Measurements from ENCODE around the gene BATF3.

Gene BATF3

DNA sequence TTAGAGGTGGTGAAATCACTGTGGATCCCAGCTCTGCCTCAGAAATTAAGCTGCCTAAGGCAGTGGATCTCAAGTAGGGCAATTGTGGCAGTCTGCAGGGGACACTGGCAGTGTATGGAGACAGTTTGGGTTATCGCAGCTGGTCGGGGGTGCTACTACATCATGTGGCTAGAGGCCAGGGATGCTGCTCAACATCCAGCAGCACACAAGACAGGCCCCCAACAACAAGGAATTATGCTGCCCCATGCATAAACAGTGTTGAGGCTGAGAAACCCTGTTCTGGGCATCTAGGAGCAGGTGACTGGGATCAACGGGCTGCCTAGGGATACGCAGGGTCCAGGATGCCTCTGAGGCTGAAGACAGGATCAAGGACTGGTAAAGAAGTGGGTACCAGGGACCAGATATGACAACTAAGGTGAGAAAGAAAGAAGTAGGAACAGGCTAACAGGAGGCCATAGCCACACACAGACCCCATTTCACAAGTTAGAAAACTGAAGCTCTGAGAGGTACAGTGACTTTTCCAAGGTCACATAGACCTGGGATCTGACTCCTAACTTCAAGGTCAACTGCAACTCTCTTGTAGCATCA is 8.7 kb downstream of the BATF3 start:
- no peak for DNase-seq (ENCODE audit: low spot score)
- POLR2A ChIA-PET (ENCODE audit: low non-redundant PET) = no interaction called here
- H3K27ac ChIP-seq = no peak overlapping the region
- TF ChIP-seq, protein P1, sequence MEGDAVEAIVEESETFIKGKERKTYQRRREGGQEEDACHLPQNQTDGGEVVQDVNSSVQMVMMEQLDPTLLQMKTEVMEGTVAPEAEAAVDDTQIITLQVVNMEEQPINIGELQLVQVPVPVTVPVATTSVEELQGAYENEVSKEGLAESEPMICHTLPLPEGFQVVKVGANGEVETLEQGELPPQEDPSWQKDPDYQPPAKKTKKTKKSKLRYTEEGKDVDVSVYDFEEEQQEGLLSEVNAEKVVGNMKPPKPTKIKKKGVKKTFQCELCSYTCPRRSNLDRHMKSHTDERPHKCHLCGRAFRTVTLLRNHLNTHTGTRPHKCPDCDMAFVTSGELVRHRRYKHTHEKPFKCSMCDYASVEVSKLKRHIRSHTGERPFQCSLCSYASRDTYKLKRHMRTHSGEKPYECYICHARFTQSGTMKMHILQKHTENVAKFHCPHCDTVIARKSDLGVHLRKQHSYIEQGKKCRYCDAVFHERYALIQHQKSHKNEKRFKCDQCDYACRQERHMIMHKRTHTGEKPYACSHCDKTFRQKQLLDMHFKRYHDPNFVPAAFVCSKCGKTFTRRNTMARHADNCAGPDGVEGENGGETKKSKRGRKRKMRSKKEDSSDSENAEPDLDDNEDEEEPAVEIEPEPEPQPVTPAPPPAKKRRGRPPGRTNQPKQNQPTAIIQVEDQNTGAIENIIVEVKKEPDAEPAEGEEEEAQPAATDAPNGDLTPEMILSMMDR (conservative IDR thresholded peaks at IDR 0.05; ENCODE audit: low read depth) = no peak
- CTCF ChIA-PET = no interaction called here

DNA sequence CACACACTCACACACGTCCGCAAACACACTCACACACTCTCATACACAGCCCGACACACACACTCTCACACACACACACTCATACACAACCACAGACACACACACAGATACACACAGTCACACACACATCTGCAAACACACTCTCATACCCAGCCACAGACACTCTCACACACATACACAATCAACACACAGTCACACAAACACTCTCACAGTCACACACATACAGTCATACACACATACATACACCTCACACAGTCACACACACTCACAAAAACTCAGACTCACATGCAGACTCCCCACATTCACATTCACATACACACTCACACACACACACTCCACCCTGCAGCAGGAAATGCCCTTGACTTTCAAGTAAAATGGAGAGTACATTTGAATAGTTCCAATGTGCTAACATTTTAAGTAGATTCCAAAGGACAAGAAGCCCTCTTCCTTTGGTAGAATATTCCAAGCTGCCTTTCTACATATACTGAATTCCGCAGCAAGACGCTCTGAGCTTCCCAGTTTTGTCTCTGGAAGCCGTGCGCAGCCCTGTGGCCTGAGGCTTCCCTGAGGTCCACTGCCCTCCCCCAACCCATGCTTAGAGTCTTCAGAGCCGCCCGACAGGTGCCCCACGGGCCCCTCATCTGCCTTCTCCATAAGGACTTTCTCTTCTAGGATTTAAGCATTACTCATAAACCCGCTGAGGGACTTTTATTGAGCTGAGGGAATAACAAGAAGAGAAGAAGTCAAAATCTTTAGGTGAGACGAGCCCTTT is 9.7 kb downstream of the BATF3 start:
- no peak for DNase-seq (ENCODE audit: low spot score)
- ChIA-PET CTCF (interaction anchor here (0.7 kb wide), 1 partner anchor 25 kb away, joined by 3 read pairs; no protein-coding TSS in a partner anchor), POLR2A (ENCODE audit: low non-redundant PET) (no interaction called here)
- H3K27ac ChIP-seq = no peak overlapping the region
- TF ChIP-seq, protein P1 (conservative IDR thresholded peaks at IDR 0.05; ENCODE audit: low read depth) = no peak

DNA sequence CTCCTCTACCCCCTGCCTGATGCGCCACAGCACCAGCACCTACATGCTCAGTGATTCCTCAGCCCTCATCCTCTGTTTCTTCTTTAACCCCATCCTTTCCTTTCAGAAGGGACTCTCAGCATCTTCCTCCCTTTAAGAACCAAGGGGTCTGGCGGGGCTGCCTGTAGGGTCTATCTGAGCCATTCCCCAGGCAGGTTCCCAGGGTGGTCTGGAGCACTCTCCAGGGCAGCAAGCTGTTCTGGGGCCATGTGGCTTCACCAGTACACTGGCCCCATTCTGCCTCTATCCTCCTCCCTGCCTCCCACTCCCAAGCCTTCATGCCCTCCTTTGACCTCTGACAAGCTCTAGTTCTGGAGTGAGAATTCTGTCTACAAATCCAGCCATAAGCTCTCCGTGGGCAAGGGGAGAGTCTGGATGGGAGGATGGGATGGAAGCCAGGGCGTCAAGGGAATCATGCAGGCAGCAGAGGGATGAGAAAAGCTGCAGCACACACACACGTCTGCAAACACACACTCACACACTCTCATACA is 10.4 kb downstream of the BATF3 start:
- ChIA-PET POLR2A (ENCODE audit: low non-redundant PET) (no interaction called here), CTCF (no interaction called here)
- no peak overlapping the region for H3K27ac ChIP-seq
- no peak for DNase-seq (ENCODE audit: low spot score)
- TF ChIP-seq, protein P1 (conservative IDR thresholded peaks at IDR 0.05; ENCODE audit: low read depth) = no peak

DNA sequence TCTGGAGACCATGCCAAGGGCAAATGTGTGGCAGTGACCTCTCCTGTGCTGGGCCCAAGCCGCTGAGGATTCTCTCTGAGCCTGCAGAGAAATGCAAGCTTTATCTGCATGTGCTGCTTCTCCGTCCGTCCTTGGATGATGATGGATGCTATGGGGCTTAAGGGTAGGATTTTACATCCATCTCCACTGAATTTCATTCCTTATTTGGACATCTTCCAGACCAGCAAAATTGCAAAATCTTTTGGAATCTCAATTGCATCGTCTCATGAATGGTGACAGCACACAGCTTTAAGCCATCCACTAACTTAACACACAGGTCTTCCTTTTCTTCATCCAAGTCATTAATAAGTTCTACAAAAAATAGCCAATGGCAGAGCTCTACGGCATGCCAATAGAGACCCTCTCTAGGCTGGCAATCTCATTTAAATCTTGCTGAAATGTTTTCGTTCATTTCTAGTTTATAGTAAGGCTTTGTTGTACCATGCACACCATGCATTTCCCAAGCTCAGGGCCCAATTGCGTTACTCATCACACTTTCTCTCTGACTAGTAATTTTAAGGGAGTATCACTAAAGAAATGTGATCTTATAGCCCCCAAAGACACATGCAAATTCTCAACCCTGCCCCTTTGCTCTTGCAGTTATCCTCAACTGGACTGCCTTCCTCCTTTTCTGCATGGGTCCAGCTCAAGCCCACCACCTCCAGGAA is 11.1 kb downstream of the BATF3 start:
- ChIA-PET CTCF (no interaction called here), POLR2A (ENCODE audit: low non-redundant PET) (no interaction called here)
- TF ChIP-seq, protein P1 (conservative IDR thresholded peaks at IDR 0.05; ENCODE audit: low read depth) = no peak
- DNase-seq (ENCODE audit: low spot score) = no peak
- no peak overlapping the region for H3K27ac ChIP-seq

DNA sequence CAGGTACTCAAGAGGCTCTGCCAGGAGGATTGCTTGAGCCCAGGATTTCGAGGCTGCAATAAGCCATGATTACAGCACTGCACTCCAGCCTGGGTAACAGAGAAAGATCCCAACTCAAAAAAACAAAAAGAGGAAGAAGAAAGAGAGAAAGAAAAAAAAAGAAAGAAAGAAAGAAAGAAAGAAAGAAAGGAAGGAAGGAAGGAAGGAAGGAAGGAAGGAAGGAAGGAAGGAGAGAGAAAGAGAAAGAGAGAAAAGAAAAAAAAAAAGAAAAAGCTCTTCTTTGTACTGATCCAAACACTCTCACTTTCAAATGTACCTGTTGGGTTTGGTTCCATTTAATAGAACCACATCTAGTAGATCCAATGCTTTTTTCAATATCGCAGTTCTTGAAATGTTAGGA is 11.8 kb downstream of the BATF3 start:
- ChIA-PET POLR2A (ENCODE audit: low non-redundant PET) (no interaction called here), CTCF (no interaction called here)
- TF ChIP-seq, protein P1 (conservative IDR thresholded peaks at IDR 0.05; ENCODE audit: low read depth) = no peak
- no peak overlapping the region for H3K27ac ChIP-seq
- no peak for DNase-seq (ENCODE audit: low spot score)

DNA sequence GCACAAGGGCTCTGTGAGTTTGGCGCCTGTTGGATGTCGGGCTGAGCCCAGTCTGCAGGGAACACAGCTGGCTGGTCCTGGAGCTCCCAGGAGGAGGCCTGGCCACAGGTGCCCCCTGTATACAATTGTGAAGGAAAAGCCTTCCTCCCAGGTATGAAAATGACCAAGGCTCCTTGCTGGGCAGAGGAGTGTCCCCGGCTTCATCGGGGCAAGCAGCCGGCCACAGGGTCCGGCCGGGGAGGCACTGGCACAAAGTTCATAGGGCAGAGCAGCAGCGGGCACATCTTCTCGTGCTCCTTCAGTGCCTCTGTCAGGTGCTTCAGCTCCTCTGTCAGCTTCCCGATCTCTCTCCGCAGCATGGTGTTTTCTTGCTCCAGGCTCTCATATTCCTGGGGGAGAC is 13.0 kb downstream of the BATF3 start:
- TF ChIP-seq, protein P1 (conservative IDR thresholded peaks at IDR 0.05; ENCODE audit: low read depth) = no peak
- ChIA-PET POLR2A (ENCODE audit: low non-redundant PET) (no interaction called here), CTCF (no interaction called here)
- H3K27ac ChIP-seq = no peak overlapping the region
- DNase-seq (ENCODE audit: low spot score) = no peak
